H1 (cell line): Measurements from ENCODE around the gene C15orf39. TPM values are rescaled to one million over a fixed set of nuclear protein-coding genes. Genes with fewer than 3 reads are reported as not detected.
A peak's percentile ranks its signal among the peaks of the same experiment; 100 is the strongest.

Experiments
- CTCF ChIA-PET: fragments of 300-600 bp; sonication (Branson Sonifier 250); formaldehyde crosslinking; loops from one replicate; lab custom pipeline; 2021; ENCODE audit not compliant: partially characterized antibody; lab: Charles Lee
- POLR2A ChIA-PET: fragments of 300-600 bp; sonication (Branson Sonifier 250); formaldehyde crosslinking; loops from one replicate; lab custom pipeline; 2021; ENCODE audit warnings: inconsistent platforms; ENCODE audit not compliant: partially characterized antibody; lab: Charles Lee
- DNase-seq, 2 experiments: peaks; one replicate each; pipeline versions ENCODE4 v3.0.0 to v3.0.0-alpha.2; 2010 to 2022; ENCODE audit warnings: low spot score in 2 of 2, low read depth in 1 of 2, mixed read lengths in 1 of 2
- FAIRE-seq: peaks from 2 replicates; lab custom pipeline; 2011; peaks lifted over from hg19 to GRCh38; lab: Jason Lieb, UNC
- H2AFZ ChIP-seq: 2 replicates; pipeline ENCODE4 v1.8.1; 2012; ENCODE audit warnings: low read length, inconsistent platforms
- H2AK5ac ChIP-seq: 2 replicates; pipeline ENCODE4 v1.6.1; 2013; ENCODE audit warnings: low read depth, low read length
- H2BK120ac ChIP-seq: replicated peaks from 2 replicates; pipeline ENCODE3; 2013; ENCODE audit warnings: low read depth, low read length, inconsistent platforms
- H2BK12ac ChIP-seq: 2 replicates; pipeline ENCODE4 v1.6.1; 2013; ENCODE audit warnings: low read depth, low read length
- H2BK15ac ChIP-seq: 2 replicates; pipeline ENCODE4 v1.6.1; 2013; ENCODE audit warnings: low read length
- H2BK20ac ChIP-seq: 2 replicates; pipeline ENCODE4 v1.6.1; 2013; ENCODE audit warnings: low read length
- H2BK5ac ChIP-seq: 2 replicates; pipeline ENCODE4 v1.6.1; 2013; ENCODE audit warnings: low read depth, low read length
- H3K14ac ChIP-seq: 2 replicates; pipeline ENCODE4 v1.6.1; 2013; ENCODE audit warnings: inconsistent platforms; ENCODE audit not compliant: insufficient read length
- H3K18ac ChIP-seq: 2 replicates; pipeline ENCODE4 v1.6.1; 2013; ENCODE audit warnings: low read length; ENCODE audit errors: extremely low read depth
- H3K23ac ChIP-seq: 2 replicates; pipeline ENCODE4 v1.6.1; 2013; ENCODE audit warnings: inconsistent platforms; ENCODE audit not compliant: insufficient read length
- H3K23me2 ChIP-seq: 2 replicates; pipeline ENCODE4 v1.6.1; 2013; ENCODE audit warnings: low read depth, low read length
- H3K27ac ChIP-seq: 2 replicates; pipeline ENCODE4 v1.6.1; 2011; ENCODE audit warnings: low read depth, low read length, inconsistent platforms
- H3K27me3 ChIP-seq, 4 experiments: replicated peaks in 1 of 4; 1 replicate in 1 of 4; 2 replicates in 3 of 4; pipeline versions ENCODE4 v1.6.1 to v1.8.1; 2011 to 2013; ENCODE audit warnings: low read length in 3 of 4, mild to moderate bottlenecking in 3 of 4, inconsistent platforms in 2 of 4, mixed read lengths in 2 of 4, moderate library complexity in 1 of 4; ENCODE audit not compliant: control insufficient read depth in 3 of 4, insufficient read depth in 3 of 4; ENCODE audit errors: extremely low read depth in 1 of 4
- H3K36me3 ChIP-seq, 4 experiments: 2 replicates each; pipeline versions ENCODE4 v1.6.1 to v1.8.1; 2011 to 2013; ENCODE audit warnings: mild to moderate bottlenecking in 4 of 4, low read length in 3 of 4, moderate library complexity in 2 of 4, control low read depth in 1 of 4, inconsistent platforms in 1 of 4; ENCODE audit not compliant: insufficient read depth in 4 of 4, control insufficient read depth in 2 of 4
- H3K4ac ChIP-seq: replicated peaks from 2 replicates; pipeline ENCODE3; 2013; ENCODE audit warnings: low read length, low read depth, mixed read lengths, inconsistent platforms; ENCODE audit not compliant: insufficient read length
- H3K4me1 ChIP-seq, 4 experiments: replicated peaks in 1 of 4; 1 replicate in 1 of 4; 2 replicates in 3 of 4; pipeline versions ENCODE4 v1.6.1 to v1.8.1; 2011 to 2013; ENCODE audit warnings: low read length in 3 of 4, inconsistent platforms in 2 of 4, mixed read lengths in 1 of 4; ENCODE audit not compliant: insufficient read depth in 4 of 4, control insufficient read depth in 3 of 4
- H3K4me2 ChIP-seq, 2 experiments: 2 replicates each; pipeline versions ENCODE4 v1.6.1 to v1.8.1; 2011 to 2013; ENCODE audit warnings: low read depth in 2 of 2, low read length in 2 of 2, control low read depth in 1 of 2, inconsistent platforms in 1 of 2, mild to moderate bottlenecking in 1 of 2; ENCODE audit not compliant: insufficient read depth in 1 of 2
- H3K4me3 ChIP-seq, 4 experiments: fragments of 200-600, 300-600 bp in 1 of 4; sonication (generic), shearing (Covaris generic), sonication (Bioruptor Twin) in 1 of 4; 2 replicates each; pipeline versions ENCODE4 v1.5.1 to v1.8.1; 2011 to 2016; ENCODE audit warnings: low read length in 4 of 4, low read depth in 3 of 4, control low read depth in 2 of 4, inconsistent platforms in 2 of 4, mild to moderate bottlenecking in 2 of 4, mixed read lengths in 1 of 4, moderate library complexity in 1 of 4; ENCODE audit not compliant: insufficient read depth in 2 of 4; ENCODE audit errors: extremely low read depth in 1 of 4
- H3K56ac ChIP-seq: replicated peaks from 2 replicates; pipeline ENCODE3; 2013; ENCODE audit warnings: low read depth, mild to moderate bottlenecking, mixed read lengths, low read length, inconsistent platforms; ENCODE audit not compliant: insufficient read length
- H3K79me1 ChIP-seq: 2 replicates; pipeline ENCODE4 v1.6.1; 2013; ENCODE audit warnings: low read depth, low read length, control low read depth
- H3K79me2 ChIP-seq, 2 experiments: 2 replicates each; pipeline versions ENCODE4 v1.6.1 to v1.8.1; 2012 to 2013; ENCODE audit warnings: low read length in 2 of 2, mild to moderate bottlenecking in 2 of 2, inconsistent platforms in 1 of 2; ENCODE audit not compliant: insufficient read depth in 2 of 2, control insufficient read depth in 1 of 2
- H3K9ac ChIP-seq, 4 experiments: replicated peaks in 1 of 4; 1 replicate in 1 of 4; 2 replicates in 3 of 4; pipeline versions ENCODE4 v1.6.1 to v1.8.1; 2011 to 2013; ENCODE audit warnings: low read depth in 3 of 4, low read length in 3 of 4, control low read depth in 2 of 4, mild to moderate bottlenecking in 2 of 4, moderate library complexity in 2 of 4, inconsistent platforms in 1 of 4; ENCODE audit errors: extremely low read depth in 1 of 4
- H3K9me3 ChIP-seq, 2 experiments: 2 replicates each; pipeline versions ENCODE4 v1.6.1 to v1.8.1; 2012 to 2013; ENCODE audit warnings: mild to moderate bottlenecking in 2 of 2, moderate library complexity in 2 of 2, control low read depth in 1 of 2, inconsistent platforms in 1 of 2, low read depth in 1 of 2, low read length in 1 of 2, mixed read lengths in 1 of 2; ENCODE audit not compliant: insufficient read depth in 2 of 2
- H4K20me1 ChIP-seq, 2 experiments: replicated peaks in 1 of 2; 2 replicates each; pipeline versions ENCODE3 to v1.8.1; 2011 to 2013; ENCODE audit warnings: inconsistent platforms in 2 of 2, low read length in 2 of 2, mild to moderate bottlenecking in 1 of 2; ENCODE audit not compliant: insufficient read depth in 2 of 2, control insufficient read depth in 1 of 2
- H4K5ac ChIP-seq: 2 replicates; pipeline ENCODE4 v1.6.1; 2013; ENCODE audit warnings: low read length, low read depth, mixed read lengths, inconsistent platforms; ENCODE audit not compliant: insufficient read length
- H4K8ac ChIP-seq: 2 replicates; pipeline ENCODE4 v1.8.0; 2013; ENCODE audit warnings: mild to moderate bottlenecking, moderate library complexity, low read length, inconsistent platforms; ENCODE audit not compliant: insufficient read depth; ENCODE audit errors: extremely low read depth
- H4K91ac ChIP-seq: replicated peaks from 2 replicates; pipeline ENCODE3; 2013; ENCODE audit warnings: low read length, mixed read lengths, inconsistent platforms; ENCODE audit not compliant: insufficient read length
- E2F6 ChIP-seq: IDR thresholded peaks from 2 replicates; pipeline ENCODE4 v1.6.1; 2012; ENCODE audit warnings: inconsistent platforms
- GTF2F1 ChIP-seq: IDR thresholded peaks from 2 replicates; pipeline ENCODE4 v1.6.1; 2012; ENCODE audit warnings: low read depth, low read length, improper control_type of control experiment, borderline replicate concordance
- KDM1A ChIP-seq: fragments of 200-600, 300-600 bp; sonication (generic); IDR thresholded peaks from 2 replicates; pipeline ENCODE4 v1.7.1; 2016; ENCODE audit warnings: mild to moderate bottlenecking, low read length, borderline replicate concordance
- NANOG ChIP-seq: IDR thresholded peaks from 2 replicates; pipeline ENCODE4 v1.6.1; 2011; ENCODE audit warnings: low read length, low read depth, mild to moderate bottlenecking, inconsistent platforms; ENCODE audit not compliant: insufficient read depth, poor library complexity, severe bottlenecking
- PHF8 ChIP-seq: fragments of 200-600 bp; sonication (generic); conservative IDR thresholded peaks from 2 replicates; pipeline ENCODE4 v1.7.1; 2012; ENCODE audit warnings: low read depth, mild to moderate bottlenecking, inconsistent platforms, low read length, moderate library complexity
- RXRA ChIP-seq: IDR thresholded peaks from 2 replicates; pipeline ENCODE4 v1.6.1; 2011; ENCODE audit warnings: low read depth, mild to moderate bottlenecking, low read length, moderate library complexity; ENCODE audit not compliant: insufficient read depth
- SIRT6 ChIP-seq: IDR thresholded peaks from one replicate; pipeline ENCODE4 v1.7.1; 2012; ENCODE audit warnings: low read length, inconsistent platforms
- SRF ChIP-seq: IDR thresholded peaks from 2 replicates; pipeline ENCODE4 v1.6.1; 2011; ENCODE audit warnings: mild to moderate bottlenecking, low read depth, low read length, moderate library complexity
- TAF1 ChIP-seq: IDR thresholded peaks from 2 replicates; pipeline ENCODE4 v1.6.1; 2011; ENCODE audit warnings: mild to moderate bottlenecking, low read depth, low read length
- TBP ChIP-seq: IDR thresholded peaks from 2 replicates; pipeline ENCODE4 v1.6.1; 2011; ENCODE audit warnings: low read depth, low read length, improper control_type of control experiment
- TEAD4 ChIP-seq: IDR thresholded peaks from 2 replicates; pipeline ENCODE4 v1.6.1; 2012; ENCODE audit warnings: low read depth, low read length, inconsistent platforms, mixed read lengths
- whole genome bisulfite sequencing, 2 experiments: shearing (Covaris generic) in 1 of 2; methylation state at CpG; one replicate each; pipeline versions ENCODE4 v1.1.6 to v1.1.7; 2013 to 2015; ENCODE audit warnings: low lambda C conversion rate in 2 of 2, mixed read lengths in 2 of 2, inconsistent platforms in 1 of 2, low coverage in 1 of 2, missing lambda C conversion rate in 1 of 2; ENCODE audit not compliant: insufficient replicate concordance in 2 of 2, insufficient coverage in 1 of 2, insufficient read length in 1 of 2; ENCODE audit errors: extremely low coverage in 1 of 2, missing lambda C conversion rate in 1 of 2; 5-methylcytosine and 5-hydroxymethylcytosine counted together
- polyA plus RNA-seq, 7 experiments: library from polyadenylated mRNA; depleted of rRNA in 3 of 7; stranded (reverse) in 5 of 7; unstranded in 2 of 7; fragments of >200 nt in 5 of 7; fragments of 200-250 nt in 2 of 7; gene quantifications; 1 replicate in 5 of 7; 2 replicates in 1 of 7; 4 replicates in 1 of 7; pipeline versions ENCODE4 v1.2.1 to v1.2.3, GENCODE V29; 2011 to 2013; ENCODE audit warnings: missing spikeins in 2 of 7, mixed read lengths in 2 of 7
- total RNA-seq: library from RNA; stranded (reverse); fragmentation: NEBNext Ultra II Directional; extraction: Animal tissue kit (Norgen Biotek cat#: 25700); gene quantifications from 2 replicates; pipeline ENCODE4 v1.2.1, GENCODE V29; 2021

C15orf39 gene
- total and polyA plus RNA-seq, 2 of the 8 experiments (the other 6 are each of a cell fraction or from before 2014, with no cell fraction given) = 13.8 to 38.5 TPM

- no peak overlapping the region for H4K5ac ChIP-seq
- no peak overlapping the region for H2AK5ac ChIP-seq
- H3K79me1 ChIP-seq = no peaks in the 10 kb centered on the region
- peaks cover 4% of the 10 kb centered on the region; the same call in 1 of the 2 replicates for H3K23me2 ChIP-seq
- 0 out of 2 replicates have a peak overlapping the region, but pooled peaks have one; percentile 61 for H2BK20ac ChIP-seq
- no peaks in the 10 kb centered on the region for H3K79me2 ChIP-seq
- 0 out of 2 replicates have a peak overlapping the region, but pooled peaks have one; percentile 70 for H2AFZ ChIP-seq
- peak overlapping the region in 3 of 4 experiments; percentile 20 to 53 (median 24); a peak in 4 of 8 replicates for H3K4me3 ChIP-seq
- no peak overlapping the region for H2BK120ac ChIP-seq
- ChIA-PET CTCF (interaction anchor here (0.7 to 8.3 kb wide), 4 partner anchors 13 to 166 kb away, joined by 3 to 90 read pairs (median 9); no protein-coding TSS in a partner anchor), POLR2A (interaction anchor here (0.6 to 2.4 kb wide), 7 partner anchors 9 to 200 kb away, joined by 3 to 13 read pairs (median 3); partner anchors contain the start of gene SCAMP5)
- H3K27me3 ChIP-seq = no peaks in the 10 kb centered on the region
- H3K27ac ChIP-seq = no peak overlapping the region; the same call in 1 of the 2 replicates
- no peak overlapping the region for H3K56ac ChIP-seq
- peak overlapping the region; percentile 15 for H3K18ac ChIP-seq
- no peak overlapping the region for H4K91ac ChIP-seq
- H3K9ac ChIP-seq = no peak overlapping the region
- H3K36me3 ChIP-seq = no peaks in the 10 kb centered on the region
- H3K4me1 ChIP-seq = peaks cover 3 to 33% (median 17%) of the 10 kb centered on the region in 4 experiments
- FAIRE-seq (peak; percentile 7), DNase-seq (peak in 1 of 2 experiments; percentile 87)
- H3K14ac ChIP-seq = no peak overlapping the region
- H2BK15ac ChIP-seq = peak overlapping the region; percentile 88; the same call in 1 of the 2 replicates
- no peak overlapping the region for H4K8ac ChIP-seq
- peaks cover 12 to 15% of the 10 kb centered on the region in 2 experiments; a peak in 3 of 4 replicates for H3K9me3 ChIP-seq
- H4K20me1 ChIP-seq = no peaks in the 10 kb centered on the region
- no peak overlapping the region for H3K4ac ChIP-seq
- H3K4me2 ChIP-seq = peak overlapping the region; percentile 43 to 72
- 7% methylated on average over 7 of the region's 13 CpGs; no CpG with 5 or more reads in 1 of the 2 experiments for WGBS, 2 experiments
- no peak overlapping the region for H3K23ac ChIP-seq
- 0 out of 2 replicates have a peak overlapping the region, but pooled peaks have one; percentile 52 for H2BK5ac ChIP-seq
- no peak overlapping the region for H2BK12ac ChIP-seq
- no peak for TF ChIP-seq TBP
- TF ChIP-seq KDM1A = no peak
- TF ChIP-seq E2F6 = 0 out of 2 replicates have a peak, but pooled peaks have one; percentile 5
- no peak for TF ChIP-seq GTF2F1
- peak; percentile 4 for TF ChIP-seq NANOG
- no peak for TF ChIP-seq TEAD4
- no peak for TF ChIP-seq TAF1
- no peak for TF ChIP-seq SIRT6
- TF ChIP-seq RXRA = no peak
- no peak for TF ChIP-seq PHF8
- TF ChIP-seq SRF = no peak
Measured at GRCh38 chr15:75195122-75195765, 6.4 kb upstream of the C15orf39 start.
